H9 (cell line): ENCODE results near the gene COL4A6. TPM values are rescaled to one million over a fixed set of nuclear protein-coding genes. Genes with fewer than 3 reads are reported as not detected.

Experiments
- DNase-seq: peaks from one replicate; pipeline ENCODE4 v3.0.0-alpha.2; 2017
- H2AFZ ChIP-seq: one replicate; pipeline ENCODE4 v1.6.1; 2013; ENCODE audit warnings: mild to moderate bottlenecking, low read length, control low read depth, moderate library complexity
- H2AK5ac ChIP-seq: 2 replicates; pipeline ENCODE4 v1.6.1; 2013; ENCODE audit warnings: low read length, control low read depth, mixed read lengths; ENCODE audit not compliant: insufficient read length
- H2BK120ac ChIP-seq: one replicate; pipeline ENCODE4 v1.6.1; 2013; ENCODE audit warnings: low read depth, mild to moderate bottlenecking, low read length, control low read depth, inconsistent platforms; ENCODE audit not compliant: poor library complexity, severe bottlenecking
- H2BK12ac ChIP-seq: 2 replicates; pipeline ENCODE4 v1.6.1; 2013; ENCODE audit warnings: low read length, control low read depth, mixed read lengths, low read depth; ENCODE audit not compliant: insufficient read length
- H2BK15ac ChIP-seq: 2 replicates; pipeline ENCODE4 v1.6.1; 2013; ENCODE audit warnings: low read depth, low read length, control low read depth
- H2BK20ac ChIP-seq: one replicate; pipeline ENCODE4 v1.6.1; 2013; ENCODE audit warnings: low read depth, mild to moderate bottlenecking, low read length, control low read depth, inconsistent platforms; ENCODE audit not compliant: poor library complexity, severe bottlenecking
- H2BK5ac ChIP-seq: 2 replicates; pipeline ENCODE4 v1.6.1; 2013; ENCODE audit warnings: low read length, control low read depth, mixed read lengths; ENCODE audit not compliant: insufficient read length
- H3K14ac ChIP-seq: 2 replicates; pipeline ENCODE4 v1.6.1; 2013; ENCODE audit warnings: low read length, control low read depth; ENCODE audit not compliant: insufficient read depth
- H3K18ac ChIP-seq: 2 replicates; pipeline ENCODE4 v1.6.1; 2013; ENCODE audit warnings: low read depth, mild to moderate bottlenecking, mixed read lengths, low read length, control low read depth; ENCODE audit not compliant: insufficient read length
- H3K23ac ChIP-seq: 2 replicates; pipeline ENCODE4 v1.6.1; 2013; ENCODE audit warnings: low read length, control low read depth, mixed read lengths, low read depth; ENCODE audit not compliant: insufficient read length
- H3K23me2 ChIP-seq: 2 replicates; pipeline ENCODE4 v1.6.1; 2013; ENCODE audit warnings: low read depth, mild to moderate bottlenecking, mixed read lengths, low read length, control low read depth; ENCODE audit not compliant: insufficient read length, poor library complexity, severe bottlenecking
- H3K27ac ChIP-seq: 2 replicates; pipeline ENCODE4 v1.5.1; 2013; ENCODE audit warnings: low read length, control low read depth, mixed read lengths, low read depth; ENCODE audit not compliant: insufficient read length
- H3K27me3 ChIP-seq: 2 replicates; pipeline ENCODE4 v1.6.1; 2013; ENCODE audit warnings: low read length, control low read depth, inconsistent platforms; ENCODE audit not compliant: insufficient read depth
- H3K4ac ChIP-seq: 2 replicates; pipeline ENCODE4 v1.6.1; 2013; ENCODE audit warnings: low read depth, mild to moderate bottlenecking, control low read depth, inconsistent platforms, low read length, moderate library complexity
- H3K4me1 ChIP-seq: 2 replicates; pipeline ENCODE4 v1.6.1; 2013; ENCODE audit warnings: low read length, control low read depth, inconsistent platforms; ENCODE audit not compliant: insufficient read depth
- H3K4me2 ChIP-seq: 2 replicates; pipeline ENCODE4 v1.6.1; 2013; ENCODE audit warnings: low read length, control low read depth, mixed read lengths; ENCODE audit not compliant: insufficient read length, insufficient read depth
- H3K56ac ChIP-seq: 2 replicates; pipeline ENCODE4 v1.6.1; 2013; ENCODE audit warnings: low read depth, mild to moderate bottlenecking, mixed read lengths, low read length, control low read depth; ENCODE audit not compliant: insufficient read length
- H3K79me1 ChIP-seq: 2 replicates; pipeline ENCODE4 v1.6.1; 2013; ENCODE audit warnings: low read depth, mild to moderate bottlenecking, moderate library complexity, low read length, control low read depth, inconsistent platforms; ENCODE audit not compliant: insufficient read depth, poor library complexity, severe bottlenecking
- H3K79me2 ChIP-seq: 2 replicates; pipeline ENCODE4 v1.6.1; 2013; ENCODE audit warnings: low read length, control low read depth, inconsistent platforms; ENCODE audit not compliant: insufficient read depth
- H3K9ac ChIP-seq: 2 replicates; pipeline ENCODE4 v1.6.1; 2013; ENCODE audit warnings: low read length, control low read depth, mixed read lengths; ENCODE audit not compliant: insufficient read length; ENCODE audit errors: extremely low read depth
- H3K9me3 ChIP-seq: one replicate; pipeline ENCODE4 v1.6.1; 2013; ENCODE audit warnings: low read depth, low read length, inconsistent platforms; ENCODE audit not compliant: control insufficient read depth
- H3T11ph ChIP-seq: one replicate; pipeline ENCODE4 v1.6.1; 2013; ENCODE audit warnings: mild to moderate bottlenecking, low read length, control low read depth, inconsistent platforms
- H4K20me1 ChIP-seq: one replicate; pipeline ENCODE4 v1.6.1; 2013; ENCODE audit not compliant: control insufficient read depth, insufficient read length, insufficient read depth
- H4K5ac ChIP-seq: 2 replicates; pipeline ENCODE4 v1.6.1; 2013; ENCODE audit warnings: low read depth, mild to moderate bottlenecking, mixed read lengths, low read length, control low read depth; ENCODE audit not compliant: insufficient read length
- H4K8ac ChIP-seq: replicated peaks from 2 replicates; pipeline ENCODE4 v1.6.1; 2013; ENCODE audit warnings: low read length, control low read depth, mixed read lengths, low read depth; ENCODE audit not compliant: insufficient read length
- H4K91ac ChIP-seq: 2 replicates; pipeline ENCODE4 v1.6.1; 2013; ENCODE audit warnings: low read depth, mild to moderate bottlenecking, moderate library complexity, mixed read lengths, low read length, control low read depth; ENCODE audit not compliant: insufficient read length
- H3K27ac Mint-ChIP-seq, 3 experiments: 2 replicates in 2 of 3; 3 replicates in 1 of 3; pipeline ENCODE4 v1.8.0; 2020 to 2021; ENCODE audit warnings: mixed read lengths in 3 of 3, mild to moderate bottlenecking in 1 of 3, moderate library complexity in 1 of 3
- H3K27me3 Mint-ChIP-seq: 2 replicates; pipeline ENCODE4 v1.8.0; 2021; ENCODE audit warnings: low read depth, mild to moderate bottlenecking, moderate library complexity, mixed read lengths
- H3K36me3 Mint-ChIP-seq, 3 experiments: 2 replicates in 2 of 3; 3 replicates in 1 of 3; pipeline ENCODE4 v1.8.0; 2020 to 2021; ENCODE audit warnings: low read depth in 3 of 3, mixed read lengths in 3 of 3; ENCODE audit not compliant: insufficient read depth in 1 of 3
- H3K4me1 Mint-ChIP-seq, 2 experiments: 2 replicates each; pipeline ENCODE4 v1.8.0; 2020; ENCODE audit warnings: mixed read lengths in 2 of 2
- H3K4me3 Mint-ChIP-seq, 2 experiments: 2 replicates in 1 of 2; 3 replicates in 1 of 2; pipeline ENCODE4 v1.8.0; 2020 to 2021; ENCODE audit warnings: mild to moderate bottlenecking in 2 of 2, mixed read lengths in 2 of 2, moderate library complexity in 1 of 2
- H3K9me3 Mint-ChIP-seq, 2 experiments: 2 replicates in 1 of 2; 3 replicates in 1 of 2; pipeline ENCODE4 v1.8.0; 2020; ENCODE audit warnings: mild to moderate bottlenecking in 2 of 2, mixed read lengths in 2 of 2, moderate library complexity in 1 of 2
- CTCF ChIP-seq: fragments of 200-600 bp; sonication (generic); conservative IDR thresholded peaks from 3 replicates; pipeline ENCODE4 v1.8.0; 2021; ENCODE audit warnings: antibody characterized with exemption, mild to moderate bottlenecking
- WGBS: extraction: QIAGEN DNeasy Blood & Tissue Kit; methylation state at CpG from one replicate; pipeline ENCODE4 v1.1.7; 2013; ENCODE audit warnings: missing lambda C conversion rate, low lambda C conversion rate, mixed read lengths; ENCODE audit not compliant: insufficient read length; ENCODE audit errors: extremely low coverage; 5-methylcytosine and 5-hydroxymethylcytosine counted together
- total RNA-seq: library from RNA; stranded (reverse); gene quantifications from 2 replicates; pipeline ENCODE4 v1.2.1, GENCODE V29; 2021

COL4A6 gene
- total RNA-seq, 1 experiment from 2014 or later, result 16.7 TPM

GRCh38 chrX:108426262-108426661, 12.0 kb downstream of the COL4A6 start:
- no peak for TF ChIP-seq CTCF
- no peaks in the 10 kb centered on the region for H3K9me3 ChIP-seq
- H2BK20ac ChIP-seq, result no peak overlapping the region
- no peaks in the 10 kb centered on the region for H3K79me1 ChIP-seq
- no peak overlapping the region for H2BK12ac ChIP-seq
- H3K9ac ChIP-seq, result no peak overlapping the region
- Mint-ChIP-seq H3K27ac (peak overlapping the region in 1 of 3 experiments; percentile 56; a peak in 1 of 7 replicates), H3K27me3 (peaks cover 25% of the 10 kb centered on the region), H3K9me3 (no peaks in the 10 kb centered on the region), H3K4me1 (peaks cover 16 to 25% of the 10 kb centered on the region in 2 experiments), H3K4me3 (peak overlapping the region in 1 of 2 experiments; percentile 30; a peak in 2 of 5 replicates), H3K36me3 (peaks cover 0 to 3% (median 0%) of the 10 kb centered on the region in 3 experiments; a peak in 2 of 7 replicates)
- H3K27me3 ChIP-seq, result no peaks in the 10 kb centered on the region; the same call in 1 of the 2 replicates
- H3K4ac ChIP-seq, result no peak overlapping the region
- no peak overlapping the region for H3K56ac ChIP-seq
- no peak overlapping the region for H3T11ph ChIP-seq
- H3K23ac ChIP-seq, result no peak overlapping the region
- H2BK120ac ChIP-seq, result no peak overlapping the region
- H3K79me2 ChIP-seq, result no peaks in the 10 kb centered on the region
- no CpG with 5 or more reads among the region's 1 CpG for WGBS
- DNase-seq, result peak; percentile 34
- H2BK5ac ChIP-seq, result no peak overlapping the region
- H2AFZ ChIP-seq, result no peak overlapping the region
- H3K4me2 ChIP-seq, result no peak overlapping the region
- no peak overlapping the region for H3K14ac ChIP-seq
- no peak overlapping the region for H3K18ac ChIP-seq
- no peak overlapping the region for H2AK5ac ChIP-seq
- H2BK15ac ChIP-seq, result no peak overlapping the region
- H4K20me1 ChIP-seq, result no peaks in the 10 kb centered on the region
- H3K27ac ChIP-seq, result no peak overlapping the region
- H4K8ac ChIP-seq, result no peak overlapping the region
- no peak overlapping the region for H4K91ac ChIP-seq
- H3K23me2 ChIP-seq, result no peaks in the 10 kb centered on the region
- H3K4me1 ChIP-seq, result peaks cover 4% of the 10 kb centered on the region; the same call in 1 of the 2 replicates
- H4K5ac ChIP-seq, result no peak overlapping the region
